ENCODE measurements around the gene ANKRD31. TPM values are rescaled to one million over a fixed set of nuclear protein-coding genes. Genes with fewer than 3 reads are reported as not detected.

The ANKRD31 gene
- total RNA-seq, 1 experiment from 2014 or later: 0.26 TPM

GRCh38 chr5:75282581-75282980 is 45.9 kb upstream of the ANKRD31 start:
- Histone ChIP-seq H3K9me3 (ENCODE audit: low read length) (no peaks in the 10 kb centered on the region), H3K9ac (ENCODE audit: low read length) (no peak overlapping the region), H4K20me1 (ENCODE audit: low read length) (no peaks in the 10 kb centered on the region), H3K79me2 (ENCODE audit: low read length) (no peaks in the 10 kb centered on the region), H3K4me3 (ENCODE audit: low read length) (no peak overlapping the region), H3K36me3 (ENCODE audit: low read depth, low read length) (no peaks in the 10 kb centered on the region), H3K27ac (ENCODE audit: low read length) (no peak overlapping the region), H3K9me2 (replicated peaks; ENCODE audit: low read length) (no peaks in the 10 kb centered on the region), H3K4me2 (ENCODE audit: low read length) (no peak overlapping the region), H3K27me3 (ENCODE audit: low read length) (no peaks in the 10 kb centered on the region), H2AFZ (ENCODE audit: low read length) (no peak overlapping the region), H3K4me1 (ENCODE audit: insufficient read depth, low read length) (peaks cover 5% of the 10 kb centered on the region; the same call in 1 of the 2 replicates), H3F3A (ENCODE audit: low read length, unreplicated experiment) (no peaks in the 10 kb centered on the region)
- intact Hi-C loops (cut with micrococcal nuclease): no loop called here
- TF ChIP-seq EZH2phosphoT487 (IDR thresholded peaks at IDR 0.05; ENCODE audit: borderline replicate concordance, low read length): no peak
- DNase-seq (no peak), ATAC-seq (no peak)
- ChIA-PET POLR2A (ENCODE audit: unreplicated experiment) (no interaction called here), CTCF (no interaction called here)
- BruUV-seq (replicated peaks): no TSS peak

- Histone ChIP-seq H3F3A (ENCODE audit: low read length, unreplicated experiment) (no peaks in the 10 kb centered on the region), H3K27ac (ENCODE audit: low read length) (no peak overlapping the region), H3K4me1 (ENCODE audit: insufficient read depth, low read length) (peaks cover 5% of the 10 kb centered on the region; the same call in 1 of the 2 replicates), H3K9me2 (replicated peaks; ENCODE audit: low read length) (no peaks in the 10 kb centered on the region), H3K9me3 (ENCODE audit: low read length) (no peaks in the 10 kb centered on the region), H3K4me2 (ENCODE audit: low read length) (no peak overlapping the region), H3K27me3 (ENCODE audit: low read length) (no peaks in the 10 kb centered on the region), H2AFZ (ENCODE audit: low read length) (no peak overlapping the region), H3K79me2 (ENCODE audit: low read length) (no peaks in the 10 kb centered on the region), H4K20me1 (ENCODE audit: low read length) (no peaks in the 10 kb centered on the region), H3K9ac (ENCODE audit: low read length) (no peak overlapping the region), H3K36me3 (ENCODE audit: low read depth, low read length) (no peaks in the 10 kb centered on the region), H3K4me3 (ENCODE audit: low read length) (no peak overlapping the region)
- CTCF ChIA-PET: no interaction called here
- peak; percentile 64 for ATAC-seq
- TF ChIP-seq CTCF (conservative IDR thresholded peaks at IDR 0.05; ENCODE audit: low read depth, low read length): no peak
- no peak for TF ChIP-seq EZH2 (IDR thresholded peaks at IDR 0.05; ENCODE audit: low read length, unreplicated experiment)
- no peak for TF ChIP-seq EZH2phosphoT487 (IDR thresholded peaks at IDR 0.05; ENCODE audit: borderline replicate concordance, low read length)
- intact Hi-C loops (cut with micrococcal nuclease): no loop called here
- POLR2A ChIA-PET (ENCODE audit: unreplicated experiment): no interaction called here
- DNase-seq: peak; percentile 67
- BruUV-seq (replicated peaks): no TSS peak
These were observed 45.2 kb upstream of the ANKRD31 start for GRCh38 chr5:75281716-75282465.

- H3K4me1 ChIP-seq (ENCODE audit: insufficient read depth, low read length): peaks cover 5% of the 10 kb centered on the region; the same call in 1 of the 2 replicates
- H3K9me2 ChIP-seq (replicated peaks; ENCODE audit: low read length): no peaks in the 10 kb centered on the region
- H2AFZ ChIP-seq (ENCODE audit: low read length): no peak overlapping the region
- ATAC-seq (no peak), DNase-seq (no peak)
- no peaks in the 10 kb centered on the region for H3K36me3 ChIP-seq (ENCODE audit: low read depth, low read length)
- TF ChIP-seq EZH2phosphoT487 (IDR thresholded peaks at IDR 0.05; ENCODE audit: borderline replicate concordance, low read length) (no peak), CTCF (conservative IDR thresholded peaks at IDR 0.05; ENCODE audit: low read depth, low read length) (no peak), EZH2 (IDR thresholded peaks at IDR 0.05; ENCODE audit: low read length, unreplicated experiment) (no peak)
- H3K9ac ChIP-seq (ENCODE audit: low read length): no peak overlapping the region
- H3K9me3 ChIP-seq (ENCODE audit: low read length): no peaks in the 10 kb centered on the region
- H3K79me2 ChIP-seq (ENCODE audit: low read length): no peaks in the 10 kb centered on the region
- no peaks in the 10 kb centered on the region for H3K27me3 ChIP-seq (ENCODE audit: low read length)
- H3K4me3 ChIP-seq (ENCODE audit: low read length): no peak overlapping the region
- intact Hi-C loops (cut with micrococcal nuclease): loop anchor here (1.0 kb wide), 1 partner anchor 57 kb away; no protein-coding TSS in a partner anchor
- H3F3A ChIP-seq (ENCODE audit: low read length, unreplicated experiment): no peaks in the 10 kb centered on the region
- CTCF ChIA-PET: no interaction called here
- no peaks in the 10 kb centered on the region for H4K20me1 ChIP-seq (ENCODE audit: low read length)
- no peak overlapping the region for H3K4me2 ChIP-seq (ENCODE audit: low read length)
- H3K27ac ChIP-seq (ENCODE audit: low read length): no peak overlapping the region
- POLR2A ChIA-PET (ENCODE audit: unreplicated experiment): no interaction called here
- BruUV-seq (replicated peaks): no TSS peak
These were observed 42.6 kb upstream of the ANKRD31 start for GRCh38 chr5:75279321-75279720.

All from PC-3 (cell line).